ENCODE results near the gene GPR12.

The GPR12 gene

GRCh38 chr13:26784704-26785639 lies 24.4 kb upstream of the GPR12 start:
- DNase-seq (ENCODE audit: low read depth): no peak
- TF ChIP-seq, protein P1, sequence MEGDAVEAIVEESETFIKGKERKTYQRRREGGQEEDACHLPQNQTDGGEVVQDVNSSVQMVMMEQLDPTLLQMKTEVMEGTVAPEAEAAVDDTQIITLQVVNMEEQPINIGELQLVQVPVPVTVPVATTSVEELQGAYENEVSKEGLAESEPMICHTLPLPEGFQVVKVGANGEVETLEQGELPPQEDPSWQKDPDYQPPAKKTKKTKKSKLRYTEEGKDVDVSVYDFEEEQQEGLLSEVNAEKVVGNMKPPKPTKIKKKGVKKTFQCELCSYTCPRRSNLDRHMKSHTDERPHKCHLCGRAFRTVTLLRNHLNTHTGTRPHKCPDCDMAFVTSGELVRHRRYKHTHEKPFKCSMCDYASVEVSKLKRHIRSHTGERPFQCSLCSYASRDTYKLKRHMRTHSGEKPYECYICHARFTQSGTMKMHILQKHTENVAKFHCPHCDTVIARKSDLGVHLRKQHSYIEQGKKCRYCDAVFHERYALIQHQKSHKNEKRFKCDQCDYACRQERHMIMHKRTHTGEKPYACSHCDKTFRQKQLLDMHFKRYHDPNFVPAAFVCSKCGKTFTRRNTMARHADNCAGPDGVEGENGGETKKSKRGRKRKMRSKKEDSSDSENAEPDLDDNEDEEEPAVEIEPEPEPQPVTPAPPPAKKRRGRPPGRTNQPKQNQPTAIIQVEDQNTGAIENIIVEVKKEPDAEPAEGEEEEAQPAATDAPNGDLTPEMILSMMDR (conservative IDR thresholded peaks at IDR 0.05; ENCODE audit: low read depth, low read length): no peak
- H3K4me3 ChIP-seq (ENCODE audit: low read depth, low read length): no peak overlapping the region

GRCh38 chr13:26780411-26780810 lies 19.8 kb upstream of the GPR12 start:
- H3K4me3 ChIP-seq (ENCODE audit: low read depth, low read length): no peak overlapping the region
- TF ChIP-seq, protein P1 (conservative IDR thresholded peaks at IDR 0.05; ENCODE audit: low read depth, low read length): no peak
- no peak for DNase-seq (ENCODE audit: low read depth)

DNA sequence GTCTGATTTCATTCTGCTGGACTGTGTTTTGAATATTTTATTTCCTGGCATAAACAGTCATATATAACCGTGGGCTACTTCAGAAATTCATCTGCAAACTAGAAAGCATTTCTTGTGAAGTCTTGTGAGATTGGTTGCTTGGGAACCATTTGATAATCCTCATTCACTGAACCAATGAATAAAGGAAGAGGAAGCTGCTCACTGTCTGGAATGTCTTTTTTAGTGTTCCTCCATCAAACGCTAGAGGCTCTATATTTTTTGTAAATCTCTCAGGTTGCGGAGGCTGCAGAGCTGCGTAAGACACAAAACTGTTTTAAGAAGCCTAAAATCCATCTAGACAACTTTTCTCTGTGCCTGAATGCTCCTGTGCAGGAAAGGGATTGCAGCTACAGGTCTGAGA lies 18.7 kb upstream of the GPR12 start:
- TF ChIP-seq, protein P1 (conservative IDR thresholded peaks at IDR 0.05; ENCODE audit: low read depth, low read length): no peak
- no peak overlapping the region for H3K4me3 ChIP-seq (ENCODE audit: low read depth, low read length)
- DNase-seq (ENCODE audit: low read depth): no peak

GRCh38 chr13:26772531-26772930 lies 11.9 kb upstream of the GPR12 start:
- DNase-seq (ENCODE audit: low read depth): no peak
- H3K4me3 ChIP-seq (ENCODE audit: low read depth, low read length): no peak overlapping the region
- TF ChIP-seq, protein P1 (conservative IDR thresholded peaks at IDR 0.05; ENCODE audit: low read depth, low read length): no peak

DNA sequence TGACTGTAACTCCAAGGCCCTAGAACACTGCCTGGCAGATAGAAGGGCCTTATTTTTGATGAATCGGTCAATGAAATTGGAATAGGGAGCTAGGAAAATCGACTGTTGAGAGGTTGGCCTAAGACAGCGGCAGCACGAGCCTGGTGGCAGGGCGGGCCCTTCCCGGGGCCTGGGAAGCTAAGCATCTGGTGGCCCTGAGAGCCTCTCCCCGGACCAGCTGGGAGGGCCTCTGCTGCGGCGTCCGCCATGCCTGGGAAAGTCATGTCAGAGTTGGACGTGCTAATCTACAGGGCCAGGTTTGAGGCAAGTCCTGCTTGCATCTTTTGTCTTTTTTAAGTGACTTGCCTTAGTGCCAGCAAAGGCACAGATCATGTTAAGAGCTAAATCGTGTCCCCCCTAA lies 11.2 kb upstream of the GPR12 start:
- no peak overlapping the region for H3K4me3 ChIP-seq (ENCODE audit: low read depth, low read length)
- TF ChIP-seq, protein P1 (conservative IDR thresholded peaks at IDR 0.05; ENCODE audit: low read depth, low read length): no peak
- no peak for DNase-seq (ENCODE audit: low read depth)

GRCh38 chr13:26762745-26763345 lies 2.3 kb upstream of the GPR12 start:
- DNase-seq (ENCODE audit: low read depth): no peak

More at GRCh38 chr13:26762745-26763345, 2.3 kb upstream of the GPR12 start:
- TF ChIP-seq, protein P1 (conservative IDR thresholded peaks at IDR 0.05; ENCODE audit: low read depth, low read length): no peak
- no peak overlapping the region for H3K4me3 ChIP-seq (ENCODE audit: low read depth, low read length)
